ENCODE data around the gene PSAP.

Gene PSAP

DNA sequence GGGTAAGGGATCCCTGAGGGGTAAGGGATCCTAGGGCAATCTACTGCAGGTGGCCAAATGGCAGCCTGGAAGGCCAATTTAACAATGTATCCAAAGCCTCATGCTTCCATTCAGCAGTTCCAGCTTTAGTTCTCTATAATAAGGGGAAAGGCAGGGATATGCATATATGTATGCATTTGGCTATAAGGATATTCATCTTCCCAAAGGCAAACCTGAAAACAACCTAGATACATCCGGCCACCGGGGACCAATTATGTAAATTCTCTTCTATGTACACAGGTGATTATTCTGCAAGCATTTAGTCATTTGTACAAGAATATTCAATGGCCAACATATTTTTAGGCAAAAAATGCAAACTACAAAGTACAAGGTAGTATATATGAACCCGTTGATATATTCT is 26.7 kb downstream of the PSAP start:
- no peak overlapping the region for H3K9ac ChIP-seq (ENCODE audit: low read depth, low read length, poor library complexity, severe bottlenecking)
- no peak overlapping the region for H3K4me3 ChIP-seq (ENCODE audit: low read length, poor library complexity, severe bottlenecking)
- no peak overlapping the region for H3K4me2 ChIP-seq (ENCODE audit: low read depth, low read length, poor library complexity, severe bottlenecking)
- no peaks in the 10 kb centered on the region for H3K79me2 ChIP-seq (ENCODE audit: insufficient read depth, low read length)
- peaks cover 8% of the 10 kb centered on the region for H3K4me1 ChIP-seq (ENCODE audit: insufficient read depth, low read length, poor library complexity, severe bottlenecking)
- H3K27me3 ChIP-seq (ENCODE audit: insufficient read depth, low read length, poor library complexity, severe bottlenecking) = no peaks in the 10 kb centered on the region
- H3K9me2 ChIP-seq (replicated peaks; ENCODE audit: low read depth, low read length) = no peaks in the 10 kb centered on the region
- H3K9me3 ChIP-seq (ENCODE audit: insufficient read depth, low read depth, low read length) = no peaks in the 10 kb centered on the region
- H3F3A ChIP-seq (ENCODE audit: low read depth) = no peaks in the 10 kb centered on the region
- no peaks in the 10 kb centered on the region for H4K20me1 ChIP-seq (ENCODE audit: insufficient read depth, low read length, poor library complexity, severe bottlenecking)
- TF ChIP-seq EZH2phosphoT487 (IDR thresholded peaks at IDR 0.05; ENCODE audit: borderline replicate concordance) = no peak
- TF ChIP-seq, protein P1, sequence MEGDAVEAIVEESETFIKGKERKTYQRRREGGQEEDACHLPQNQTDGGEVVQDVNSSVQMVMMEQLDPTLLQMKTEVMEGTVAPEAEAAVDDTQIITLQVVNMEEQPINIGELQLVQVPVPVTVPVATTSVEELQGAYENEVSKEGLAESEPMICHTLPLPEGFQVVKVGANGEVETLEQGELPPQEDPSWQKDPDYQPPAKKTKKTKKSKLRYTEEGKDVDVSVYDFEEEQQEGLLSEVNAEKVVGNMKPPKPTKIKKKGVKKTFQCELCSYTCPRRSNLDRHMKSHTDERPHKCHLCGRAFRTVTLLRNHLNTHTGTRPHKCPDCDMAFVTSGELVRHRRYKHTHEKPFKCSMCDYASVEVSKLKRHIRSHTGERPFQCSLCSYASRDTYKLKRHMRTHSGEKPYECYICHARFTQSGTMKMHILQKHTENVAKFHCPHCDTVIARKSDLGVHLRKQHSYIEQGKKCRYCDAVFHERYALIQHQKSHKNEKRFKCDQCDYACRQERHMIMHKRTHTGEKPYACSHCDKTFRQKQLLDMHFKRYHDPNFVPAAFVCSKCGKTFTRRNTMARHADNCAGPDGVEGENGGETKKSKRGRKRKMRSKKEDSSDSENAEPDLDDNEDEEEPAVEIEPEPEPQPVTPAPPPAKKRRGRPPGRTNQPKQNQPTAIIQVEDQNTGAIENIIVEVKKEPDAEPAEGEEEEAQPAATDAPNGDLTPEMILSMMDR (conservative IDR thresholded peaks at IDR 0.05; ENCODE audit: low read length) = no peak
- H2AFZ ChIP-seq (ENCODE audit: low read length) = no peak overlapping the region
- peaks cover 84% of the 10 kb centered on the region for H3K36me3 ChIP-seq (ENCODE audit: insufficient read depth, low read length)

DNA sequence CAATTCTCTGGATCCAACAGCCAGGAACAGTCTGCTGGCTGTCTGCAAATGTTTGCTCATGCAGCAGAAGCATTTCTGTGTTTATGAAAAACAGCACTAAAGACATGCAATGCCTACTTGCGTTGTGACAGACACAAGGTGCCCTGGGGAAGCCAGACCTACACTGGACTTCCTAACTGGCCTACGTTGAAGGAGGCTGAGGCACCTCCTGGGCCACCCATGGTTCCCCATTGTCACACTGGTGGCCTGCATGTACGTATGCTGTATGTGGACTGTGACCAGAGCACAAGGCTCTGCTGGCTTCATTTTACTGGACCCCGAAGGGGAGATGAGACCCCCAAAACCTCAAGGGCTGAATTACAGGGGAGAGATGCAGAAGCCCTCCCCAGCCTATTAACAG is 27.7 kb downstream of the PSAP start:
- Histone ChIP-seq H3K4me1 (ENCODE audit: insufficient read depth, low read length, poor library complexity, severe bottlenecking) (peaks cover 8% of the 10 kb centered on the region), H3K4me2 (ENCODE audit: low read depth, low read length, poor library complexity, severe bottlenecking) (no peak overlapping the region), H3K36me3 (ENCODE audit: insufficient read depth, low read length) (peaks cover 84% of the 10 kb centered on the region), H3K79me2 (ENCODE audit: insufficient read depth, low read length) (no peaks in the 10 kb centered on the region), H3K9me2 (replicated peaks; ENCODE audit: low read depth, low read length) (no peaks in the 10 kb centered on the region), H3F3A (ENCODE audit: low read depth) (no peaks in the 10 kb centered on the region), H3K27me3 (ENCODE audit: insufficient read depth, low read length, poor library complexity, severe bottlenecking) (no peaks in the 10 kb centered on the region), H3K9ac (ENCODE audit: low read depth, low read length, poor library complexity, severe bottlenecking) (no peak overlapping the region), H3K4me3 (ENCODE audit: low read length, poor library complexity, severe bottlenecking) (no peak overlapping the region), H3K9me3 (ENCODE audit: insufficient read depth, low read depth, low read length) (no peaks in the 10 kb centered on the region), H2AFZ (ENCODE audit: low read length) (no peak overlapping the region), H4K20me1 (ENCODE audit: insufficient read depth, low read length, poor library complexity, severe bottlenecking) (no peaks in the 10 kb centered on the region)
- TF ChIP-seq, protein P1 (conservative IDR thresholded peaks at IDR 0.05; ENCODE audit: low read length) = no peak
- no peak for TF ChIP-seq EZH2phosphoT487 (IDR thresholded peaks at IDR 0.05; ENCODE audit: borderline replicate concordance)

DNA sequence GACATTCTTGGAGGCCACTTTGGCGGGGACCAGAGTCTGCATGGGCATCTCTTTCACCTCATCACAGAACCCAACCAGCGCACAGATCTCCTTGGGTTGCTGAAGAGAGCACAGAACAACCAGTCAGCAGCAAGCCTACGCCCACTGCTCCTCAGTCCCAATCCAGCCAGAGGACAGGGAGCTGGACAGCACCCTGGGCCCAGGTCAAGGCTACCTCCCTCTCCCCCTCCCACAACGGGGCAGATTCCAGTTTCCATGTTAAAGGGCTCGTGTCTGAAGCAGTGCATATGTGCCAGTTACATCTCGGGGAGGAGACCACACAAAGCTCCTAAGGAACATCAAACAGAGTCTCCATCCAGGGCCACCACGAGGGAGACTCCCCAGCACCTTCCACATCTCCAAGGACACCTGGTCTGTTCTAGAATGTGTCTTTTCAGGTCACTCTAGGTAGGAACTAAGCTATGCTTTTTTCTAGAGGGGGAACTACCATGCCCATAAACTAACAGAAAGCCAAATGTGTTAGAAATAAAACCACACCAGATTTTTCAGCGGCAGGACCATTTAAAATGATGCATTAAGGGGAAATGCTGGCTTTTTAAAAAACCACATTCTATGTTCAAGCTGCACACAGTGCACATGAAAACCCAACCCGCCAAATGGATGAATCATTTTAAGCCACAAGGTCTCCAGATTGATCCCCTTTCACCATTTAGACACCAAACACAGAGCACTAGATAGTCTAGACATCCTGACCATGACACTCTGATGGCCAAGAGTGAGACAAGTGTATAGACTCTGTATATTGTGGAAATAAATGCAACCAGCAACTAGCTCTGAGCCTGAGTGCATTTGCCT is 28.9 kb downstream of the PSAP start:
- no peak for TF ChIP-seq EZH2phosphoT487 (IDR thresholded peaks at IDR 0.05; ENCODE audit: borderline replicate concordance)
- TF ChIP-seq, protein P1 (conservative IDR thresholded peaks at IDR 0.05; ENCODE audit: low read length) = no peak
- no peaks in the 10 kb centered on the region for H3F3A ChIP-seq (ENCODE audit: low read depth)
- no peak overlapping the region for H3K4me3 ChIP-seq (ENCODE audit: low read length, poor library complexity, severe bottlenecking)
- H3K27me3 ChIP-seq (ENCODE audit: insufficient read depth, low read length, poor library complexity, severe bottlenecking) = no peaks in the 10 kb centered on the region
- H3K4me1 ChIP-seq (ENCODE audit: insufficient read depth, low read length, poor library complexity, severe bottlenecking) = peaks cover 8% of the 10 kb centered on the region
- no peaks in the 10 kb centered on the region for H3K9me2 ChIP-seq (replicated peaks; ENCODE audit: low read depth, low read length)
- H3K9me3 ChIP-seq (ENCODE audit: insufficient read depth, low read depth, low read length) = no peaks in the 10 kb centered on the region
- no peak overlapping the region for H2AFZ ChIP-seq (ENCODE audit: low read length)
- H4K20me1 ChIP-seq (ENCODE audit: insufficient read depth, low read length, poor library complexity, severe bottlenecking) = no peaks in the 10 kb centered on the region
- peaks cover 88% of the 10 kb centered on the region for H3K36me3 ChIP-seq (ENCODE audit: insufficient read depth, low read length)
- no peak overlapping the region for H3K9ac ChIP-seq (ENCODE audit: low read depth, low read length, poor library complexity, severe bottlenecking)
- H3K4me2 ChIP-seq (ENCODE audit: low read depth, low read length, poor library complexity, severe bottlenecking) = no peak overlapping the region
- H3K79me2 ChIP-seq (ENCODE audit: insufficient read depth, low read length) = no peaks in the 10 kb centered on the region
